Osteocyte (in vitro differentiated cells): Measurements from ENCODE around the gene ZNF592. TPM values are rescaled to one million over a fixed set of nuclear protein-coding genes. Genes with fewer than 3 reads are reported as not detected.

Experiments used
- DNase-seq: peaks from one replicate; pipeline ENCODE4 v3.0.0; 2021; ENCODE audit warnings: mixed read lengths; ENCODE audit not compliant: unreplicated experiment; ENCODE audit errors: extremely low spot score
- H3K27ac Mint-ChIP-seq: one replicate; pipeline ENCODE4 v1.8.0; 2021; ENCODE audit warnings: mild to moderate bottlenecking, mixed read lengths; ENCODE audit not compliant: unreplicated experiment
- H3K27me3 Mint-ChIP-seq: one replicate; pipeline ENCODE4 v1.8.0; 2021; ENCODE audit warnings: mixed read lengths; ENCODE audit not compliant: unreplicated experiment
- H3K36me3 Mint-ChIP-seq: one replicate; pipeline ENCODE4 v1.8.0; 2021; ENCODE audit warnings: mixed read lengths; ENCODE audit not compliant: unreplicated experiment
- H3K4me1 Mint-ChIP-seq: one replicate; pipeline ENCODE4 v1.8.0; 2021; ENCODE audit warnings: mixed read lengths; ENCODE audit not compliant: unreplicated experiment
- H3K4me3 Mint-ChIP-seq: one replicate; pipeline ENCODE4 v1.8.0; 2021; ENCODE audit warnings: mild to moderate bottlenecking, moderate library complexity, mixed read lengths; ENCODE audit not compliant: unreplicated experiment
- H3K9me3 Mint-ChIP-seq: one replicate; pipeline ENCODE4 v1.8.0; 2021; ENCODE audit warnings: mixed read lengths; ENCODE audit not compliant: unreplicated experiment
- CTCF ChIP-seq: fragments of 200-600 bp; sonication (generic); IDR thresholded peaks from 2 replicates; pipeline ENCODE4 v1.5.0; 2021; ENCODE audit warnings: antibody characterized with exemption, mild to moderate bottlenecking, moderate library complexity
- total RNA-seq: library from RNA; stranded (reverse); gene quantifications from 2 replicates; pipeline ENCODE4 v1.2.1, GENCODE V29; 2021

ZNF592 gene
- total RNA-seq, 1 donor from 2014 or later, result 30.1 TPM

- no peak for TF ChIP-seq CTCF
- no peak for DNase-seq
- no peak overlapping the region for H3K4me3 Mint-ChIP-seq
- H3K36me3 Mint-ChIP-seq, result peaks cover 2% of the 10 kb centered on the region
- no peaks in the 10 kb centered on the region for H3K27me3 Mint-ChIP-seq
- no peaks in the 10 kb centered on the region for H3K4me1 Mint-ChIP-seq
- peaks cover 5% of the 10 kb centered on the region for H3K9me3 Mint-ChIP-seq
- H3K27ac Mint-ChIP-seq, result no peak overlapping the region
Observed at GRCh38 chr15:84852212-84852611, 103.8 kb downstream of the ZNF592 start.

- H3K4me1 Mint-ChIP-seq, result no peaks in the 10 kb centered on the region
- no peaks in the 10 kb centered on the region for H3K9me3 Mint-ChIP-seq
- H3K27ac Mint-ChIP-seq, result no peak overlapping the region
- no peak for DNase-seq
- H3K27me3 Mint-ChIP-seq, result no peaks in the 10 kb centered on the region
- H3K4me3 Mint-ChIP-seq, result no peak overlapping the region
- TF ChIP-seq CTCF, result no peak
- H3K36me3 Mint-ChIP-seq, result no peaks in the 10 kb centered on the region
Observed at GRCh38 chr15:84855136-84855535, 106.7 kb downstream of the ZNF592 start.

GRCh38 chr15:84855765-84856164, 107.4 kb downstream of the ZNF592 start:
- H3K4me3 Mint-ChIP-seq, result no peak overlapping the region

More at GRCh38 chr15:84855765-84856164, 107.4 kb downstream of the ZNF592 start:
- no peak for DNase-seq
- no peak overlapping the region for H3K27ac Mint-ChIP-seq
- H3K27me3 Mint-ChIP-seq, result no peaks in the 10 kb centered on the region
- no peak for TF ChIP-seq CTCF
- no peaks in the 10 kb centered on the region for H3K36me3 Mint-ChIP-seq
- H3K4me1 Mint-ChIP-seq, result no peaks in the 10 kb centered on the region
- H3K9me3 Mint-ChIP-seq, result no peaks in the 10 kb centered on the region

Other genes with a start within 250 kb of the ZNF592 start
- 20.6 and 23.8 TPM in 2 replicates for gene ZSCAN2, start 147.6 kb upstream of the ZNF592 start, total RNA-seq
- gene WDR73, start 94.3 kb upstream of the ZNF592 start, total RNA-seq, result 22.2 and 25.2 TPM in 2 replicates
- 4.4 and 4.7 TPM in 2 replicates for gene NMB, start 90.4 kb upstream of the ZNF592 start, total RNA-seq
- gene SEC11A, start 32.5 kb upstream of the ZNF592 start, total RNA-seq, result 201 and 202 TPM in 2 replicates
- 0.27 and 0.37 TPM in 2 replicates for gene ALPK3, start 68.8 kb downstream of the ZNF592 start, total RNA-seq
- gene SLC28A1, start 136.1 kb downstream of the ZNF592 start, total RNA-seq, result not detected in 2 replicates
- 23.7 and 24.0 TPM in 2 replicates for gene PDE8A, start 233.3 kb downstream of the ZNF592 start, total RNA-seq